ENCODE measurements around the gene OLIG2. TPM values are rescaled to one million over a fixed set of nuclear protein-coding genes. Genes with fewer than 3 reads are reported as not detected.

OLIG2 gene
- 0.72 and 1.4 TPM in 2 replicates for total RNA-seq
- long read RNA-seq = 0 reads

DNA sequence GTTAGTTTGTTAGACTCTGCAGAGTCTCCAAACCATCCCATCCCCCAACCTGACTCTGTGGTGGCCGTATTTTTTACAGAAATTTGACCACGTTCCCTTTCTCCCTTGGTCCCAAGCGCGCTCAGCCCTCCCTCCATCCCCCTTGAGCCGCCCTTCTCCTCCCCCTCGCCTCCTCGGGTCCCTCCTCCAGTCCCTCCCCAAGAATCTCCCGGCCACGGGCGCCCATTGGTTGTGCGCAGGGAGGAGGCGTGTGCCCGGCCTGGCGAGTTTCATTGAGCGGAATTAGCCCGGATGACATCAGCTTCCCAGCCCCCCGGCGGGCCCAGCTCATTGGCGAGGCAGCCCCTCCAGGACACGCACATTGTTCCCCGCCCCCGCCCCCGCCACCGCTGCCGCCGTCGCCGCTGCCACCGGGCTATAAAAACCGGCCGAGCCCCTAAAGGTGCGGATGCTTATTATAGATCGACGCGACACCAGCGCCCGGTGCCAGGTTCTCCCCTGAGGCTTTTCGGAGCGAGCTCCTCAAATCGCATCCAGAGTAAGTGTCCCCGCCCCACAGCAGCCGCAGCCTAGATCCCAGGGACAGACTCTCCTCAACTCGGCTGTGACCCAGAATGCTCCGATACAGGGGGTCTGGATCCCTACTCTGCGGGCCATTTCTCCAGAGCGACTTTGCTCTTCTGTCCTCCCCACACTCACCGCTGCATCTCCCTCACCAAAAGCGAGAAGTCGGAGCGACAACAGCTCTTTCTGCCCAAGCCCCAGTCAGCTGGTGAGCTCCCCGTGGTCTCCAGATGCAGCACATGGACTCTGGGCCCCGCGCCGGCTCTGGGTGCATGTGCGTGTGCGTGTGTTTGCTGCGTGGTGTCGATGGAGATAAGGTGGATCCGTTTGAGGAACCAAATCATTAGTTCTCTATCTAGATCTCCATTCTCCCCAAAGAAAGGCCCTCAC is at the start of gene OLIG2:
Gene OLIG2 (plus strand): TSS at position 447 of the 954 bp plus-strand sequence. CDS start 928 bp downstream, outside the sequence.
- peak; percentile 59 for DNase-seq (ENCODE audit: low spot score, unreplicated experiment)
- no peaks in the 10 kb centered on the region for H3K36me3 Mint-ChIP-seq (ENCODE audit: insufficient read depth)
- peak within 1 kb of the TSS; percentile 78 for H3K4me3 Mint-ChIP-seq (ENCODE audit: low read depth)
- H3K4me1 Mint-ChIP-seq (ENCODE audit: low read depth) = peaks cover 6% of the 10 kb centered on the region
- peaks cover 85% of the 10 kb centered on the region for H3K27me3 Mint-ChIP-seq
- TF ChIP-seq, protein P1, sequence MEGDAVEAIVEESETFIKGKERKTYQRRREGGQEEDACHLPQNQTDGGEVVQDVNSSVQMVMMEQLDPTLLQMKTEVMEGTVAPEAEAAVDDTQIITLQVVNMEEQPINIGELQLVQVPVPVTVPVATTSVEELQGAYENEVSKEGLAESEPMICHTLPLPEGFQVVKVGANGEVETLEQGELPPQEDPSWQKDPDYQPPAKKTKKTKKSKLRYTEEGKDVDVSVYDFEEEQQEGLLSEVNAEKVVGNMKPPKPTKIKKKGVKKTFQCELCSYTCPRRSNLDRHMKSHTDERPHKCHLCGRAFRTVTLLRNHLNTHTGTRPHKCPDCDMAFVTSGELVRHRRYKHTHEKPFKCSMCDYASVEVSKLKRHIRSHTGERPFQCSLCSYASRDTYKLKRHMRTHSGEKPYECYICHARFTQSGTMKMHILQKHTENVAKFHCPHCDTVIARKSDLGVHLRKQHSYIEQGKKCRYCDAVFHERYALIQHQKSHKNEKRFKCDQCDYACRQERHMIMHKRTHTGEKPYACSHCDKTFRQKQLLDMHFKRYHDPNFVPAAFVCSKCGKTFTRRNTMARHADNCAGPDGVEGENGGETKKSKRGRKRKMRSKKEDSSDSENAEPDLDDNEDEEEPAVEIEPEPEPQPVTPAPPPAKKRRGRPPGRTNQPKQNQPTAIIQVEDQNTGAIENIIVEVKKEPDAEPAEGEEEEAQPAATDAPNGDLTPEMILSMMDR (IDR thresholded peaks at IDR 0.05; ENCODE audit: unreplicated experiment) = no peak
- peak within 1 kb of the TSS; percentile 76 for H3K27ac Mint-ChIP-seq
- H3K9me3 Mint-ChIP-seq (ENCODE audit: low read depth) = no peaks in the 10 kb centered on the region

DNA sequence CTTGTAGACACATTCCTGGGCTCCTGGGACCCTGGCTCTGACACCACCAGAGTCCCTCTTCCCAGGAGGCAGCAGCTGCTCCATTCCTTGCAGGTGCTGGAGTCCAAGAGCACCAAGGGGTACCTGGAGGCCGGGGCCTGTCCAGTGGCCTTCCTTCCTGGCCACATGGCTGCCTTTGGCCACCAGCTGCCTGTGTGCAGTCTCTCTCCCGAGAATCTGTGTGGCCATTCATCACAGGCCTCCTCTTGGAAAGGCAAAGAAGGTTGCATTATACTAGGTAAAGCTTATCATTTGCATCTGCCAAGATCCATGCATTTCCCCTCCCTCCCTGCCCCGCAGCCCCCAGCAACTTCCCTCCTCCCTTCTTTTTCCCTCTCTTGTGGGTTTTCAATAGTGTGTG is 48.9 kb upstream of the OLIG2 start:
- no peak for DNase-seq (ENCODE audit: low spot score, unreplicated experiment)
- H3K4me1 Mint-ChIP-seq (ENCODE audit: low read depth) = peaks cover 20% of the 10 kb centered on the region
- no peaks in the 10 kb centered on the region for H3K9me3 Mint-ChIP-seq (ENCODE audit: low read depth)
- H3K27ac Mint-ChIP-seq = no peak overlapping the region
- no peak overlapping the region for H3K4me3 Mint-ChIP-seq (ENCODE audit: low read depth)
- H3K27me3 Mint-ChIP-seq = peaks cover 25% of the 10 kb centered on the region
- H3K36me3 Mint-ChIP-seq (ENCODE audit: insufficient read depth) = no peaks in the 10 kb centered on the region
- TF ChIP-seq, protein P1 (IDR thresholded peaks at IDR 0.05; ENCODE audit: unreplicated experiment) = no peak

- peaks cover 25% of the 10 kb centered on the region for H3K27me3 Mint-ChIP-seq
Measured at GRCh38 chr21:32977216-32977615, 48.5 kb upstream of the OLIG2 start.

GRCh38 chr21:32978331-32979270 is 47.1 kb upstream of the OLIG2 start:
- peak overlapping the region; percentile 58 for H3K27ac Mint-ChIP-seq

More at GRCh38 chr21:32977216-32977615, 48.5 kb upstream of the OLIG2 start:
- H3K9me3 Mint-ChIP-seq (ENCODE audit: low read depth) = no peaks in the 10 kb centered on the region
- H3K4me3 Mint-ChIP-seq (ENCODE audit: low read depth) = no peak overlapping the region
- H3K27ac Mint-ChIP-seq = peak overlapping the region; percentile 43
- TF ChIP-seq, protein P1 (IDR thresholded peaks at IDR 0.05; ENCODE audit: unreplicated experiment) = no peak
- DNase-seq (ENCODE audit: low spot score, unreplicated experiment) = no peak
- H3K4me1 Mint-ChIP-seq (ENCODE audit: low read depth) = peaks cover 17% of the 10 kb centered on the region
- H3K36me3 Mint-ChIP-seq (ENCODE audit: insufficient read depth) = no peaks in the 10 kb centered on the region

More at GRCh38 chr21:32978331-32979270, 47.1 kb upstream of the OLIG2 start:
- DNase-seq (ENCODE audit: low spot score, unreplicated experiment) = no peak
- H3K27me3 Mint-ChIP-seq = peaks cover 21% of the 10 kb centered on the region
- peaks cover 10% of the 10 kb centered on the region for H3K4me1 Mint-ChIP-seq (ENCODE audit: low read depth)
- no peaks in the 10 kb centered on the region for H3K36me3 Mint-ChIP-seq (ENCODE audit: insufficient read depth)
- TF ChIP-seq, protein P1 (IDR thresholded peaks at IDR 0.05; ENCODE audit: unreplicated experiment) = no peak
- no peak overlapping the region for H3K4me3 Mint-ChIP-seq (ENCODE audit: low read depth)
- no peaks in the 10 kb centered on the region for H3K9me3 Mint-ChIP-seq (ENCODE audit: low read depth)

Data from progenitor cell of endocrine pancreas (in vitro differentiated cells).